ENCODE results near the gene OSER1.

GRCh38 chr20:44199877-44200276 lies 10.7 kb downstream of the OSER1 start:
- TF ChIP-seq CTCF (conservative IDR thresholded peaks at IDR 0.05; ENCODE audit: low read depth, low read length) (no peak), EZH2 (IDR thresholded peaks at IDR 0.05; ENCODE audit: borderline replicate concordance, low read depth, low read length, poor library complexity, severe bottlenecking) (no peak)

All from A673 (cell line).